ENCODE data around the gene MXD3.
"Not testable (repeated sequence)": the region's sequence is repeated elsewhere in the genome, so short reads cannot be mapped to it uniquely, and the experiment has no call there.

MXD3 gene

DNA sequence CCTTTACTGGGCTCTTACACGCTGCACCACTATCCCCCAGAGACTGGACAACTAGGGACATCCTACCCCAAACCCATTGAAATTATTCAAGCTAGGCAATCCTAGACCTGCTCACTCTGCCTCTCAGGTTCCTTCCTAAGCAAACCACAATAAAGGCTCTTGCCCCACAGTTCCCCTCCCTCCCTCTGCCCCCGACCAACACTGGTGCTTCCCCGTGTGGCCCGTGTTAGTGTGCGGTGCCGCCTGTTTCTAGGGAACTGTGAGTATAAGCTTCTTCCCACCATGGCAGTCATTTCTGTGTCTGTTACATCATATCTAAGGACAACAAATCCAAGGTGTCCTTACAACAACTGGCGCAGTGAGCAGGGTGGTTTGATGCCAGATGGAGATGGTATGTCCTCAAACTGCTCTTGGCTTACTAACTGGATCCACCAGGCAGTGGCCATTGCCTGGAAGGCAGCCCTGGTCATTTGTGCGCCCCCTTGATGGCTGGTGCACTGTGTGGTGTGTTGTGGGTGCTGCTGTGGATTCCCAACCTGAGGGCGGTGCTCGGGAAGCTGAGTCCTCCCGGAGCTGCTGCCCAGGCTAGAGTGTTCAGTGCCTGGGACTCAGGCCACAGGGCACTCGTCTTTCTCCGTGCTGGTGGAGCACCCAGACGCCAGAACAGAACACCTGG, 8.4 kb upstream of the MXD3 start:
- DNase-seq = no peak

GRCh38 chr5:177317959-177318377, 6.3 kb upstream of the MXD3 start:
- DNase-seq = peak; percentile 41

- no peak for DNase-seq
Measured at GRCh38 chr5:177316005-177316404, 4.3 kb upstream of the MXD3 start.

GRCh38 chr5:177315411-177315810, 3.7 kb upstream of the MXD3 start:
- no peak for DNase-seq

- no peak for DNase-seq
Measured at GRCh38 chr5:177314376-177315342, 3.0 kb upstream of the MXD3 start.

DNA sequence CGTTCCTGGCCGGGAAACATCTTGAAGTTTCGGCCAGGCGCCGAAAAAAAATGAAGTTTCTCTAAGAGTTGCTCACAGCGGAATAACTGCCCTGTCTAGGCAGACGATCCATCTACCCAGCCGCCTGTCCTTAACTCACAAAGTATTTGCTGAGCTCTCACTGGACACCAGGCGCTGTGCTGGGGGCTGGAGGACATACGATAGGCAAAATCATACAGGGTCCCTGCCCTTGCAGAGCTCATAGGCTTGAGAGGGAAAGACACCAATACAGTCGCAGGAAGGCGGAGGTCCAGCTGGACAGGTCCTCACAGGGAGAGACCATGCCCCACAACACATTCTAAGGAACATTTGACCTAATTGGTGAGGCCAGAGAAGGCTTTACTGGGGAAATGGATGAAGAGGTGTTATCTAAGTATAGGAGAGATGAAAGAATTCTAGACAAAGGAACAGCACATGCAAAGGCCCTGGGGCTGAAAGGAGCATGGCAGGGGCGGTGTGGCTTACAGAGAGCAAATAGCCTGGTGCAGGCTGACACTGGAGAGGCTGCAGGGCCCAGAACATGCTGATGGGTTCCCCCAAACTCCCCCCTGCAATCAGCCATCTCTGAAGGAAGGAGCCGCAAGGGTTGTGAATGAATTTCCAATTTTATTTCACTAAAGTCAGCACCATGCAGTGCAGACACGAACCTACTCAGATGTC, 2.0 kb upstream of the MXD3 start:
- no peak for DNase-seq

- DNase-seq = no peak
Measured at GRCh38 chr5:177312649-177313181, 1.0 kb upstream of the MXD3 start.

DNA sequence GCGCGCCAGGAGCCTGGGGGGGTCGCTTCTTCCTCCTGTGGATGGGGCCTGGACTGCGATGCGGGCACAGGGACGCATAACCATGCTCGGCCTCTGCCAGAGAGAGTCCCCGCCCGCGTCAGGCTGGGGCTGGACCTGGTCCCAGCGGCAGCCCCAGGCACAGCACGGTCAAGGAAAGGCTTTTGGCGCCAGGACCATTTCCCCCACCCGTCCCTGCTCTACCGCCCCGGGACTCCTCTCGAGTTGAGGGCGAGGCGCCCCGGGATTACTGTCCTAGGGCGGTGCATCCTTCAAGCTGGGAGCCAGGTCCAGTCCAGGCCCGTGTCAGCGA, 341 bp downstream of the MXD3 start:
- DNase-seq = no peak

DNA sequence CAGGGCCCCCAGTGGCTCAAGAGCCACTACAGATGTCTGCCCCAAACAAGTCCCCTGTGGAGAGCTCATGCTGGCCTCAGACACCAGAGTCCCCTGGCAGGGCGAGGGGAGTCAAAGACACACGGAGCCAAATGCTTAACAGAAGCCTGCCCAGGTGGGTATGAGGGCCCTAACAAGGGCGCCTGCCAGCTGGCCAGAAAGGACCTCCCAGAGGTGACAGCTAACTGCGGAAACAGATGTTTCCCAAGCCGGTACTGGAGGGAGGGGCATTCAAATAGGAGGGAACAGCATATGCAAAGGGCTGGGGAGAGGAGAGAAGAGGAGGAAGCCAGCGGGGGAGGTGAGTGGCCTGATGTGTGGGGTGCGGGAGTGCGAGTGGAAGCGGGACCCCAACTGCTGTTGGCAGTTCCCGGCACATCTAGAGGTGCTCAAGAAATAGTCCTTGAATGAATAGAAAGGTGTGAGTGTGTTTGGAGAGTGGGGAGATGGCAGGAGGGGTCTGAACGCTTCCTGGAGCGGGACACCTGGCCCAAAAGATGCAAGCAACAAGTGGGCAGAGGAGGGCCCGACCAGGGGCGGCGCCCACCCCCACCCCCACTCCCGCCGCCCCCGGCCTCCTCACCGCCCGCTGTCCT, 824 bp downstream of the MXD3 start:
- DNase-seq = no peak

DNA sequence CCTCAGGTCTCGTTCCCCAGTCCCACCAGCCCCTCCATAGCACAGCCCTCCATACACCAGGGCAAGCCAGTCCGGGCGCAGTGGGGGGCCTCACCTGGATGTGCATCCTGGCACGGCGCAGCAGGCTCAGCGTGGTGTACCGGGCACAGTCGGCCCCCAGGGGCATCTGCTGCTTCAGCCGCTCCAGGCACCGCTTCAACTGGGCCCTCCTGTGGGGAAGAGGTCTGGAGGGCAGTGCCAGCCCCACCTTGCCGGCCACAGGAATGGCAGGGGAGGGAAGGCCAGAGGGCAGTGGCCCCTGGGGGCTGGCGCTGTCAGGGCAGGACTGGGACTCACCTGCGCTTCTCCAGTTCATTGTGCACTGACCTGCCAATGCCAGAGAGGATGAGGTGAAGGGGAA, 1.4 kb downstream of the MXD3 start:
- DNase-seq = no peak

DNA sequence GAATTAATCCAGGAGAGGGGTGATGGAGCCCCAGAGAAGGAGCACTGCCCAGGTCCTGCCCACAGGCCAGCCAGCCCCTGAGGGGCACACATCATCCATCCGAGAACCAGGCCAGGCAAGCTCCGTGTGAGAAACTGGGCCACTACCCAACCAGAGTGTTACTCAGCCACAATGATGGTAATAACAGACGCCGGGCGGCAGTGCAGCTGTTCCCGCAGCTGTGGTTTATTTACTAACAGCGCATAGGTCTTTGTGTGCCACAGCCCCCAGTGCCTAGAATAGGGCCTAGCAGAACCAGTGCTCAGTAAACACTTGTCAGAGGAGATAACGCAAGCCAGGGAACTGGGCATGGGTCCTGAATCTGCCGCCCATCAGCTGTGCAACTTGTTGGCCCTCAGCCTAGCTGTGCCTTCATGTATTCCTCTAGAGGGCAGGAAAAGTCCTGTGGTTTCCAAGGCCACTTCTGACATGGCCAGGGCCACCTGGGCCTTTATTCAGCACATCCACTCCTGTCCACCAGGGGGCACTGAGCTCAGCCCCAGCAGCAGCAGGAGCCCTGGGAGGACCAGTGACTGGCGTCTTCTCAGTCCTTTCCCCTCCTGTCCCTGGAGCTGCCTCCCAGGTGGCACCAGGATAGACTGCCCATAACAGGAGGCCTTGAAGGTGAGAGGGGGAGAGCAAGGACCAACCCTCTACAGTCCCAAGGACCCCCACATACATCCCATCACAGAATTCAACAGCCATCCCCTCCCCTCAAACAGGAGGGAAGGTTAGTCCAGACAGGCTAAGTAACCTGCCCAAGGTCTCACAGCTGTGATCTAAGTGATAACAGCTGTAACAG, 2.1 kb downstream of the MXD3 start:
- peak; percentile 54 for DNase-seq

DNA sequence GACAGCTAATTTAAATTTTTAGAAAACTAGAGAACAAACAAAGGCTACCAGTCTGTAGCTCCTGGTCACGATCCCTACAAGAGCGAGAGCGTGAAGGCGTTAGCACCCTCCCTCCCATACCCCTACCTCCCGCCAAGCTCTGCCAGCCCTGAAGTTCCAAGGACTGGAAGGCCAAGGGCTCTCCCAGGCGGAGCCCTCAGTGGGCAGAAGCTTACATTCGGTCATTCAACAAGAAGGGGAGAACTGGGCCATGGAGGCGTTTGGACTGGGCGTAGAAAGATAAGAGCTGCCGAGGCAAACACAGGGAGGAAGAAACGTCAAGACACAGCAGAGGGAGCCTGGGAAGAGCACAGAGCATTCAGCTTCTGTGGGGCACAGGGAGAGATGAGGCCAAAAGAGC, 3.0 kb downstream of the MXD3 start:
- DNase-seq = no peak

DNA sequence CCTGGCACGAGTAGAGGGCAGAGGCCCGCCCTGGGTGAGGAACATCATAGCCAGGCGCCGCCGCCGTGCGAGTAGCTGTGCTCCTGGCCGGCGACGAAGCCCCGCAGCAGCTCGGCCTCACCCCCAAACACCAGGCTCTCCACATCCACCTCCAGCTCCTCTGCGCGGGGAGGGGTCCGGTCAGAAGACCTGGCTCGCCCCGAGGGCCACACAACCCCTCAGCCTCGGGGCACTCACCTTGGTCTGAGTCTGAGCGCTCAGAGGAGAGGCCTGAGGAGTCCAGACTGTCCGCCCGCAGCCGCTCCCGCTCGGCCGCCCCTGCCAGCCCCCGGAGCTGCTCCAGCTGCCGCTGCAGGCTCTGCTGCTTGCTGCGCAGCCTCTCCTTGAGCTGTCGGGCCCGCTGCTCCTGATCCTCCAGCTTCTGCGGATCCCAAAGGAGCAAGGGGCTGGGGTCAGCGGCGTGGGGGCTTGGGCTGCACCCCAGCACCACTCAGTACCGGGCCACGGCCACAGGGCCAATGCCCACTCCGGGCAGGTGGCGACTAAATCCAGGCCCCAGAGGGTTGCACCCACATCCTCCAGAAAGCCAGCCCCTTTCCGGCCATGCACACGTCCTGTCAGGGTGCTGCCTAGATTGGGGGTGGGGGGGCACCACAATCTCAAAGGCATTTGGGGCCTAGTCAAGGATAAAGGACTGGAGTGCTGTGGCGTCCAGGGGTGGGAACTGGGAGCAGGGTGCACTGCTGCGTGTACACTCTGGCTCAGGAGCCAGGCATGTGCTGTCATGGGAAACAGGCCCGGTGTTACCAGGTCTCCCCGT, 3.9 kb downstream of the MXD3 start:
- DNase-seq = no peak

GRCh38 chr5:177306674-177307543, 4.8 kb downstream of the MXD3 start:
- peak; percentile 35 for DNase-seq

- DNase-seq = not testable (repeated sequence)
Measured at GRCh38 chr5:177306103-177306640, 5.5 kb downstream of the MXD3 start.

DNA sequence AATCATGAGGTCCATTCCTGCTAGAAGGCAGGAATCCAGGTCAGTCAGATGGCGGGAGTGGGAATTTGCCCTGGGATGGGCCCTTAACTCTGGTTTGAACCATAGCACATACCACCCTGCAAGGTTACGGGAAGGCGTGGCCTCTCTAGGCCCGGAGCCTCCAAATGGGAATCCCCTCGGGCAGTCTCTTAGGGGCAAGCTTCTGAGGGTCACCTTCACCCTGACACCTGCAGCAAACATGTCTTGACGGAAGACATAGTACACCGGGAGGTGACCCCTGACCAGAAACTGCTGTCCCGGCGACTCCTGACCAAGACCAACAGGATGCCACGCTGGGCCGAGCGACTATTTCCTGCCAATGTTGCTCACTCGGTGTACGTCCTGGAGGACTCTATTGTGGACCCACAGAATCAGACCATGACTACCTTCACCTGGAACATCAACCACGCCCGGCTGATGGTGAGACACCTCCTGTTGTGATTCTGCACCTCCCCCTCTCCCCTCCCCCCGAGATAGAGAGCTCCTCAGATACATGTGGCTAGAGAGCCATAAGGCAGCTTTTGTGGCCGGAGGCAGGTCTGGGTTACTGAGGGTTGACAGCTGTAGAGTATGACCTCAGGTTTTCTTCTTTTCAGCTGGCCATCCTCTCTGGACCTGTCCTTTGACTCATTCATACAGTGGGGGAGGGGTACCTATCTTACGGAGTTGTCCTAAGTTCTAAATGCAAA, 7.1 kb downstream of the MXD3 start:
- DNase-seq = no peak

DNA sequence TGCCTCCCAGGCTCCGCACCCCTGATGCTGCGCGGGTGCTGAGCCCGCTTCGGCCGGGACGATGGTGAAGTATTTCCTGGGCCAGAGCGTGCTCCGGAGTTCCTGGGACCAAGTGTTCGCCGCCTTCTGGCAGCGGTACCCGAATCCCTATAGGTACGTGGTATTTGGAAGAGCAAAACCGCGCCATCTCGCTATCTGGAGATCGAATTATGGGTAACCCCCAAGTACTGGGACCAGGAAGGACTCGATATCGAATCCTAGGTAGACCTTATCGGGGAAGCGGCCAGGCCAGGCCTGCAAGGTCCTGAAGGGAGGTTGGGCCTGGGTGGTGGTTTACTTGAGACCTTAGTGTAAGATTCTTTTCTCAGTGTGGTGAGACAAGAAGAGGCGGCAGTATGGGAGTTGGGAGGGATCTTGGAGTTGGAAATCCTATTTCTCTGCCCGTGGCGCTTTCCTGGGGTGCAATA, 7.7 kb downstream of the MXD3 start:
- no peak for DNase-seq

DNA sequence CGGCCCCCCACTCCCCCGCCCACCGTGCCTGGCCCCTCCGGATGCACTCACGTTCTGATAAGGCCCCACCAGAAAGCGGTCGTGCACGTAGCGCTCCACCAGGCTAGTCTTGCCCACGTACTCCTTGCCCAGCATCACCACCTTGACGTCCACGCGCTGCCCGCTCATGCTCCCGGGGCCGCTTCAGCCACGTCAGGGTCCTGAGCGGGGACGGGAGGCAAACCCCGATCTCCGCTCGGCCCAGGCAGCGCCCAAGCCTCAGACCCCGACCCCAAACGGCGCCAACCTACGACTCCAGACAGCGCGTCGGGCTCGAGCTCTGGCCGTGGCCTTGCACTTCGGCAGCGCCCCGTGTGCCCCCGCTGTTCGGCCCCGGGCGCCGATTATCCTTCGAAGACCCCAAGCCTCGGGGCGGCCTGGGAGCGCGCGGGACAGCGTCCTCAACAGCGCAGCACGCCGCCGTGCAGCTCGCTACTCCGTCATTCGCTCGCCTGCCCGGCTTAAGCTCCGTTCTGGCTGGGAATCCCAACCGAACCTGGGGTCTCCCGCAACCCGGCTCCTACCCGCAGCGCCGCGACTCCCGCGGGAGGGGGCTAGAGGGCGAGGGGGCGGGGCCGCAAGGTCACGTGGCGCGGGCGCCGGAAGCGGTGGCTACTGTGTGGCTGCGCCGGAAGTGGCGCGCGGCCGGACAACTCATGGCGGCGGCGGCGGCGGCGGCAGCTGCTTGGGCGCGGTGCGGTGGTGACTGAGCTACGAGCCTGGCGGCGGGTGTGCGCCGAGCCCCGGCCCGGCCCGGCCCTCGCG, 8.4 kb downstream of the MXD3 start, which contains the start of the genes PRELID1 and RAB24:
Gene PRELID1, plus strand, starts transcription at position 679 of the 804 bp plus-strand sequence. CDS start 187 bp downstream, outside the sequence.
Gene RAB24, minus strand, starts transcription at position 599 of the 804 bp plus-strand sequence. Its CDS starts 431 bp downstream, at position 168.
- DNase-seq = peak; percentile 66
